GM08714 (cell line): Measurements from ENCODE around the gene CLIC1.

ENCODE experiments used
- H3K4me3 ChIP-seq: fragments of 200-500 bp; sonication (Bioruptor generic); 2 replicates; pipeline ENCODE4 v1.5.1; 2014; ENCODE audit warnings: mild to moderate bottlenecking, low read length, inconsistent platforms
- ZNF274 ChIP-seq: IDR thresholded peaks from 2 replicates; pipeline ENCODE4 v1.6.1; 2012; ENCODE audit warnings: mild to moderate bottlenecking, low read depth, low read length

CLIC1 gene

DNA sequence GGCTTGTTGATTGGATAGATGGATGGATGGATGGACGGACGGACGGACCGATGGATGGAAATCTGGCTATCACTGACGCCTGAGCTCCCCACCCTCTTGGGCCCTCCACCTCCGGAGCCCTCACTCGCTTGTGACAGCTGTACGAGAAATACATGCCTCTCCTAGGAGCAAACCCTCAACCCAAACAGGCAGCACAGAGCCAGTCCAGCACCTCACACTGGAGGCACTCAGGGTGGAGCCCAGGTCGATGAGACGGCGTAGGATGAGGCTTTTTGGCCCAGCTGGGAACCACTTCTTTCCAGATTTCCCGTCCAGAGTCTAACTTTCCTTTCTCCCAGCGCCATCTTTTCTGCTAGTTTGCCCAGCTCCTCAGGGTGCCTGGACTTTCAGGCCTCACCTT is 52.7 kb downstream of the CLIC1 start:
- TF ChIP-seq ZNF274: no peak
- H3K4me3 ChIP-seq: no peak overlapping the region

DNA sequence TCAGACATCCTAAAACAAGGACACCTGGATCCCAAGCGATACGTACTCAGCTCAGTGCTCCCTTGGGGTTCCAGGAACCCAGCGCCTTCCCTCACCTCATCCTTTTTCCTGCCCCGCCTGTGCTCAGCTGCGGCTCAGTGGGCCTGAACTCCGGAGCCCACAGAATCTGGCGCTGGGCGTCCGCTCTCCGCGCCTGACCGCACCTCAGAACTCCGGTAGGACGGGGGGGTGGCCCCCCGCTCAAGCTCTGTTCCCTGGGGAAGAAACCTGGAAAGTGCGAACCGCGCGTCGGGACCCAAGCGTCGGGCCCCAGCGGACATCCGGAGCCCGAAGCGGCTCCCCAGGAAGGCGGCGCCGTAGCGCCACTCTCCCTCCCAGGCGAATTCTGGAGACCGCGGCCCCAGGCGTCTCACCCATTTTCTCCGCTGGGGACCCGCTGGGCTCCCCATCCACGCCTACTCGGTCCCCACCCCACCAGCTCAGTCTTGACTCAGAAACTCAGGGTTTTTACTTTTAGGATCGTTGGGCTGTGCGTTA is 55.1 kb downstream of the CLIC1 start:
- TF ChIP-seq ZNF274: no peak
- peak overlapping the region; percentile 20; the same call in 1 of the 2 replicates for H3K4me3 ChIP-seq
